Measurements from ENCODE around the gene EGFR.

DNA sequence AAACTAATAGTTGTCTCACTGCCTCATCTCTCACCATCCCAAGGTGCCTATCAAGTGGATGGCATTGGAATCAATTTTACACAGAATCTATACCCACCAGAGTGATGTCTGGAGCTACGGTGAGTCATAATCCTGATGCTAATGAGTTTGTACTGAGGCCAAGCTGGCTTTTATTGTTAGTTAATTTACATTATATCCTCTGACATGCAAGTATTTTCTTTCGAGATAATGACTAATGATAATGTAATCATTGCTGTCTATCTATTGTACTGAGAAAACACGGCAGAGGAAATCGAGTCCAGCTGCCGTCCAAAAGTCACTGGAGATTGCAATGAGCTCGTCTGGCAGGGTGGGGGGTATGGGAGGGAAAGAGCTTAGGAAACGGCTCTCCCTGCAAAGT, 173.9 kb downstream of the EGFR start:
- TF ChIP-seq, protein P1, sequence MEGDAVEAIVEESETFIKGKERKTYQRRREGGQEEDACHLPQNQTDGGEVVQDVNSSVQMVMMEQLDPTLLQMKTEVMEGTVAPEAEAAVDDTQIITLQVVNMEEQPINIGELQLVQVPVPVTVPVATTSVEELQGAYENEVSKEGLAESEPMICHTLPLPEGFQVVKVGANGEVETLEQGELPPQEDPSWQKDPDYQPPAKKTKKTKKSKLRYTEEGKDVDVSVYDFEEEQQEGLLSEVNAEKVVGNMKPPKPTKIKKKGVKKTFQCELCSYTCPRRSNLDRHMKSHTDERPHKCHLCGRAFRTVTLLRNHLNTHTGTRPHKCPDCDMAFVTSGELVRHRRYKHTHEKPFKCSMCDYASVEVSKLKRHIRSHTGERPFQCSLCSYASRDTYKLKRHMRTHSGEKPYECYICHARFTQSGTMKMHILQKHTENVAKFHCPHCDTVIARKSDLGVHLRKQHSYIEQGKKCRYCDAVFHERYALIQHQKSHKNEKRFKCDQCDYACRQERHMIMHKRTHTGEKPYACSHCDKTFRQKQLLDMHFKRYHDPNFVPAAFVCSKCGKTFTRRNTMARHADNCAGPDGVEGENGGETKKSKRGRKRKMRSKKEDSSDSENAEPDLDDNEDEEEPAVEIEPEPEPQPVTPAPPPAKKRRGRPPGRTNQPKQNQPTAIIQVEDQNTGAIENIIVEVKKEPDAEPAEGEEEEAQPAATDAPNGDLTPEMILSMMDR (conservative IDR thresholded peaks at IDR 0.05): no peak
- TF ChIP-seq ZFX (IDR thresholded peaks at IDR 0.05): no peak

All from C4-2B (cell line).